IMR-90 (cell line): ENCODE results near the gene PRKAG1. TPM values are rescaled to one million over a fixed set of nuclear protein-coding genes. Genes with fewer than 3 reads are reported as not detected.

Source experiments
- microRNA-seq, 2 experiments: library from miRNA; stranded (forward) in 1 of 2; unstranded in 1 of 2; fragments of 10-50 nt in 1 of 2; fragments of <30 nt in 1 of 2; gene quantifications in 1 of 2; microRNA quantifications in 1 of 2; one replicate each; pipeline versions ENCODE3 to v1.1.0; 2013 to 2020; ENCODE audit not compliant: insufficient read depth in 1 of 2, insufficient read length in 1 of 2, unreplicated experiment in 1 of 2
- polyA plus RNA-seq, 3 experiments: library from polyadenylated mRNA; depleted of rRNA; stranded (reverse); fragments of >200 nt; gene quantifications; 2 replicates each; pipeline ENCODE4 v1.2.3, GENCODE V29; 2012; ENCODE audit warnings: low replicate concordance in 1 of 3
- small RNA-seq, 5 experiments: library from RNA; depleted of rRNA; stranded (forward); fragments of <200 nt; gene quantifications; one replicate each; pipeline ENCODE3, GENCODE V24; 2012
- total RNA-seq: library from RNA; depleted of rRNA; stranded (reverse); fragments of >200 nt; gene quantifications from 2 replicates; pipeline ENCODE4 v1.2.3, GENCODE V29; 2012; rRNA removed

Gene PRKAG1
- total and polyA plus RNA-seq, 2 of the 4 experiments (the other 2 are of a cell fraction) = 81.1 to 106 TPM

Small RNA genes lying within 50 kb of the gene (microRNA-seq; reads per million reads assigned to microRNA genes)
- gene RNU6-940P (ENCODE audit: insufficient read depth, insufficient read length) = not detected

Small RNA genes lying within 50 kb of the gene (small RNA-seq; reads per million reads assigned to genes)
- gene RNU6-940P = 0 reads per million in 5 experiments

Other genes starting within 250 kb of the PRKAG1 start
- gene ADCY6, start 229.7 kb downstream of the PRKAG1 start, total RNA-seq = 18.1 and 18.5 TPM in 2 replicates
- gene ADCY6, start 229.7 kb downstream of the PRKAG1 start, polyA plus RNA-seq (2012; rRNA removed) = 34.4 and 35.1 TPM in 2 replicates
- gene CACNB3, start 200.3 kb downstream of the PRKAG1 start, total RNA-seq = 15.3 and 18.1 TPM in 2 replicates
- gene CACNB3, start 200.3 kb downstream of the PRKAG1 start, polyA plus RNA-seq (2012; rRNA removed) = 45.1 and 45.2 TPM in 2 replicates
- 81.9 and 92.5 TPM in 2 replicates for gene DDX23, start 166.6 kb downstream of the PRKAG1 start, total RNA-seq
- 59.1 and 61.8 TPM in 2 replicates for gene DDX23, start 166.6 kb downstream of the PRKAG1 start, polyA plus RNA-seq (2012; rRNA removed)
- under 0.01 TPM in 1 of 2 replicates, not detected in the other for gene RND1, start 152.9 kb downstream of the PRKAG1 start, total RNA-seq
- gene RND1, start 152.9 kb downstream of the PRKAG1 start, polyA plus RNA-seq (2012; rRNA removed) = 0.21 and 0.26 TPM in 2 replicates
- 4.7 and 5.0 TPM in 2 replicates for gene FKBP11, start 93.3 kb downstream of the PRKAG1 start, total RNA-seq
- gene FKBP11, start 93.3 kb downstream of the PRKAG1 start, polyA plus RNA-seq (2012; rRNA removed) = 40.0 and 44.1 TPM in 2 replicates
- 97.7 and 103 TPM in 2 replicates for gene ARF3, start 61.3 kb downstream of the PRKAG1 start, total RNA-seq
- 198 and 222 TPM in 2 replicates for gene ARF3, start 61.3 kb downstream of the PRKAG1 start, polyA plus RNA-seq (2012; rRNA removed)
- under 0.01 TPM in 2 replicates for gene WNT10B, start 47.0 kb downstream of the PRKAG1 start, total RNA-seq
- 0.26 and 0.53 TPM in 2 replicates for gene WNT10B, start 47.0 kb downstream of the PRKAG1 start, polyA plus RNA-seq (2012; rRNA removed)
- not detected in 2 replicates for gene WNT1, start 40.5 kb downstream of the PRKAG1 start, total RNA-seq
- not detected in 2 replicates for gene WNT1, start 40.5 kb downstream of the PRKAG1 start, polyA plus RNA-seq (2012; rRNA removed)
- gene DDN, start 19.4 kb downstream of the PRKAG1 start, total RNA-seq = under 0.01 and 0.18 TPM in 2 replicates
- 0.21 and 0.22 TPM in 2 replicates for gene DDN, start 19.4 kb downstream of the PRKAG1 start, polyA plus RNA-seq (2012; rRNA removed)
- gene KMT2D, start 42.0 kb upstream of the PRKAG1 start, total RNA-seq = 6.6 and 10.0 TPM in 2 replicates
- 24.8 and 25.2 TPM in 2 replicates for gene KMT2D, start 42.0 kb upstream of the PRKAG1 start, polyA plus RNA-seq (2012; rRNA removed)
- 0.56 and 0.72 TPM in 2 replicates for gene RHEBL1, start 51.2 kb upstream of the PRKAG1 start, total RNA-seq
- 0.39 and 0.62 TPM in 2 replicates for gene RHEBL1, start 51.2 kb upstream of the PRKAG1 start, polyA plus RNA-seq (2012; rRNA removed)
- gene DHH, start 76.0 kb upstream of the PRKAG1 start, total RNA-seq = under 0.01 TPM in 2 replicates
- gene DHH, start 76.0 kb upstream of the PRKAG1 start, polyA plus RNA-seq (2012; rRNA removed) = 0.01 and 0.07 TPM in 2 replicates
- gene LMBR1L, start 92.1 kb upstream of the PRKAG1 start, total RNA-seq = 18.1 and 33.0 TPM in 2 replicates
- 44.6 and 46.3 TPM in 2 replicates for gene LMBR1L, start 92.1 kb upstream of the PRKAG1 start, polyA plus RNA-seq (2012; rRNA removed)
- gene TUBA1B, start 112.6 kb upstream of the PRKAG1 start, total RNA-seq = 4,476 and 5,195 TPM in 2 replicates
- 4,221 and 4,665 TPM in 2 replicates for gene TUBA1B, start 112.6 kb upstream of the PRKAG1 start, polyA plus RNA-seq (2012; rRNA removed)
- 2,389 and 2,832 TPM in 2 replicates for gene TUBA1A, start 170.3 kb upstream of the PRKAG1 start, total RNA-seq
- 2,096 and 2,105 TPM in 2 replicates for gene TUBA1A, start 170.3 kb upstream of the PRKAG1 start, polyA plus RNA-seq (2012; rRNA removed)
- gene TUBA1C, start 246.3 kb upstream of the PRKAG1 start, total RNA-seq = 1,144 and 1,420 TPM in 2 replicates
- gene TUBA1C, start 246.3 kb upstream of the PRKAG1 start, polyA plus RNA-seq (2012; rRNA removed) = 2,555 and 2,715 TPM in 2 replicates